WERI-Rb-1 (cell line): ENCODE data around the gene PRM1.

ENCODE experiments used
- DNase-seq: peaks from one replicate; pipeline ENCODE4 v3.0.0-alpha.2; 2020
- H3K27ac ChIP-seq: fragments of 250-450 bp; sonication (Bioruptor Pico); 2 replicates; pipeline ENCODE4 v1.5.1; 2020; ENCODE audit warnings: mild to moderate bottlenecking, moderate library complexity
- H3K27me3 ChIP-seq: fragments of 250-450 bp; sonication (Bioruptor Pico); 2 replicates; pipeline ENCODE4 v1.5.1; 2021; ENCODE audit warnings: mild to moderate bottlenecking, low read depth, moderate library complexity; ENCODE audit not compliant: insufficient read depth, severe bottlenecking
- H3K36me3 ChIP-seq: fragments of 250-450 bp; sonication (Bioruptor Pico); 2 replicates; pipeline ENCODE4 v1.5.1; 2020; ENCODE audit warnings: mild to moderate bottlenecking, moderate library complexity
- H3K4me3 ChIP-seq: 2 replicates; pipeline ENCODE4 v1.5.1; 2011; ENCODE audit warnings: low read depth, mild to moderate bottlenecking, control low read depth, low read length
- H3K9me3 ChIP-seq: fragments of 250-450 bp; sonication (Bioruptor Pico); 2 replicates; pipeline ENCODE4 v1.5.1; 2021; ENCODE audit warnings: mild to moderate bottlenecking, moderate library complexity; ENCODE audit not compliant: severe bottlenecking
- CTCF ChIP-seq: IDR thresholded peaks from 2 replicates; pipeline ENCODE4 v1.5.1; 2011; ENCODE audit warnings: low read depth, mild to moderate bottlenecking, control low read depth, inconsistent platforms, low read length

The PRM1 gene

GRCh38 chr16:11248133-11248532 is 33.0 kb downstream of the PRM1 start:
- no peak overlapping the region for H3K27ac ChIP-seq
- no peak for TF ChIP-seq CTCF
- H3K36me3 ChIP-seq: no peaks in the 10 kb centered on the region
- H3K4me3 ChIP-seq: no peak overlapping the region
- no peak for DNase-seq
- H3K27me3 ChIP-seq: no peaks in the 10 kb centered on the region
- no peaks in the 10 kb centered on the region for H3K9me3 ChIP-seq

DNA sequence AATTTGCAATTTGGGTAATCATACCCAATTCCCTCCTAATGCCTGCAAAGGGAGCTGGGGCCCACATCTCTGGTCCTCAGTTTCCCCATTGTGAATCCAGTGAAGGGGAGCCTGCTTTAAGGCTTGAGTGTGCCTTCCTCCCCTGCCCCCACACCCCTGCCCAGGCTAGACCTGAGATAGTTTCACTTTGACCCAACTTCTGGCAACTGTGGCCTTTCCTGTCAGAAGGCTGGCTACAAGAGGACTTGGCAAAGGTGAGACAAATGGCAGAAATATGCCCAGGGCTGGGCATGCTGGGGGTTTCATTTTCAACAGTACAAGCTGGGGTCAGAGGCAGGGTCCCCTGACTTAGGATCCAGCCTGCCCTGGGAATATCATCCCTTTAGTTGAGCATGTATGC is 35.1 kb downstream of the PRM1 start:
- DNase-seq: no peak
- Histone ChIP-seq H3K27me3 (no peaks in the 10 kb centered on the region), H3K4me3 (no peak overlapping the region), H3K27ac (no peak overlapping the region), H3K36me3 (no peaks in the 10 kb centered on the region), H3K9me3 (no peaks in the 10 kb centered on the region)
- TF ChIP-seq CTCF: no peak

DNA sequence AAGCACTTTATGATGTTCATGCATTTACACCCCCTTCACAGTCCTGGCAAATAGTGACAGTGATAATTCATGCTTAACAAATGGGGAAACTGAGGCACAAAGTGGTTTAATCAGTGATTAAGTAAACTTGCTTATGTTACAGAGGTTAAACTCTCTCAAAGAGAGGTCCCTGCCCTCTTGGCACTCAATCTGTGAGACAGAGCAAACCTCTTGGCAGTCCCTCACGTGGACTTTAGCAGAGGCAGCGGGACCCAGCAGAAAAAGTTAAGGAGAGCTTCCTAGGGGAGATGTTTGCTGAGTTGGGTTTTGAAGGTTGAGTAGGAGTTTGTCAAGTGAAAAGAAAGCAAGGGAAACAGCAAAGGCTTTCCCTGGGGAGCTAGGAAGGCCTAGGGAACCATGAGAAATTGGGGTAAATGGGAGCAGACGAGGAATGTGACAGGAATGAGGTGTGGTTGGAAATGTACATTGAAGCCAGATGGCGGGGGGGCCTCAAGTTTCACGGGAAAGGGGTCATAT is 35.9 kb downstream of the PRM1 start:
- Histone ChIP-seq H3K27ac (no peak overlapping the region), H3K36me3 (no peaks in the 10 kb centered on the region), H3K4me3 (no peak overlapping the region), H3K27me3 (no peaks in the 10 kb centered on the region), H3K9me3 (no peaks in the 10 kb centered on the region)
- TF ChIP-seq CTCF: no peak
- no peak for DNase-seq

- peak; percentile 33 for DNase-seq
- TF ChIP-seq CTCF: no peak
- no peaks in the 10 kb centered on the region for H3K9me3 ChIP-seq
- H3K27ac ChIP-seq: peak overlapping the region; percentile 13; the same call in 1 of the 2 replicates
- H3K27me3 ChIP-seq: no peaks in the 10 kb centered on the region
- H3K4me3 ChIP-seq: no peak overlapping the region
- no peaks in the 10 kb centered on the region for H3K36me3 ChIP-seq
Measured at GRCh38 chr16:11242658-11243057, 38.5 kb downstream of the PRM1 start.

GRCh38 chr16:11241480-11242204 is 39.5 kb downstream of the PRM1 start:
- H3K4me3 ChIP-seq: no peak overlapping the region
- H3K9me3 ChIP-seq: no peaks in the 10 kb centered on the region
- TF ChIP-seq CTCF: no peak
- no peak overlapping the region for H3K27ac ChIP-seq
- DNase-seq: no peak
- no peaks in the 10 kb centered on the region for H3K36me3 ChIP-seq
- no peaks in the 10 kb centered on the region for H3K27me3 ChIP-seq
